Activated naive CD8-positive, alpha-beta T cell treated with anti-CD3 and anti-CD28 coated beads, Interleukin-2, amount 50 U/mL, for 16 hours (primary cell): ENCODE data around the gene STAB1.

Experiments used
- DNase-seq: peaks from one replicate; pipeline ENCODE4 v3.0.0-alpha.2; 2020; ENCODE audit warnings: low read depth, low spot score

The STAB1 gene

GRCh38 chr3:52483577-52484381 lies 11.4 kb upstream of the STAB1 start:
- no peak for DNase-seq

- DNase-seq: no peak
Measured at GRCh38 chr3:52484680-52485461, 10.3 kb upstream of the STAB1 start.

- DNase-seq: no peak
Measured at GRCh38 chr3:52487050-52487787, 7.9 kb upstream of the STAB1 start.

GRCh38 chr3:52487788-52488691 lies 7.1 kb upstream of the STAB1 start:
- no peak for DNase-seq

- no peak for DNase-seq
Measured at GRCh38 chr3:52488746-52489145, 6.4 kb upstream of the STAB1 start.

GRCh38 chr3:52489453-52489852 lies 5.7 kb upstream of the STAB1 start:
- DNase-seq: no peak

GRCh38 chr3:52490035-52490938 lies 4.9 kb upstream of the STAB1 start:
- DNase-seq: no peak

- DNase-seq: no peak
Measured at GRCh38 chr3:52490939-52491526, 4.1 kb upstream of the STAB1 start.

- no peak for DNase-seq
Measured at GRCh38 chr3:52492059-52492458, 3.1 kb upstream of the STAB1 start.

- no peak for DNase-seq
Measured at GRCh38 chr3:52493232-52494017, 1.7 kb upstream of the STAB1 start.

GRCh38 chr3:52494445-52494844 lies 693 bp upstream of the STAB1 start:
- DNase-seq: no peak

- no peak for DNase-seq
Measured at GRCh38 chr3:52495777-52496602, 852 bp downstream of the STAB1 start.

- DNase-seq: no peak
Measured at GRCh38 chr3:52498137-52499054, 3.3 kb downstream of the STAB1 start.

GRCh38 chr3:52501046-52501445 lies 5.9 kb downstream of the STAB1 start:
- DNase-seq: no peak

- DNase-seq: no peak
Measured at GRCh38 chr3:52502001-52502400, 6.9 kb downstream of the STAB1 start.

- DNase-seq: no peak
Measured at GRCh38 chr3:52502808-52503350, 7.7 kb downstream of the STAB1 start.
